K562 (cell line): ENCODE data around the gene CMTM1. TPM values are rescaled to one million over a fixed set of nuclear protein-coding genes. Genes with fewer than 3 reads are reported as not detected.

Experiments
- CTCFL ChIP-seq: IDR thresholded peaks from 2 replicates; pipeline ENCODE4 v1.6.1; 2011; ENCODE audit warnings: borderline replicate concordance, low read depth, mild to moderate bottlenecking, moderate library complexity, low read length; ENCODE audit not compliant: insufficient read depth, poor library complexity, severe bottlenecking
- ETV6 ChIP-seq, 3 experiments: fragments of 150-350 bp in 1 of 3; sonication (generic) in 1 of 3; formaldehyde crosslinking in 1 of 3; IDR thresholded peaks; 2 replicates each; pipeline versions ENCODE4 v1.6.1 to v1.8.0; 2014 to 2022; ENCODE audit warnings: borderline replicate concordance in 2 of 3, low read depth in 2 of 3, antibody characterized with exemption in 1 of 3, low read length in 1 of 3, mild to moderate bottlenecking in 1 of 3, missing genetic modification reagents in 1 of 3
- FOXJ2 ChIP-seq: fragments of 200-800 bp; sonication (Bioruptor generic); IDR thresholded peaks from 2 replicates; pipeline ENCODE4 v1.6.1; 2016; ENCODE audit warnings: missing genetic modification characterization, missing compliant biosample characterization
- MEIS2 ChIP-seq: fragments of 450-650 bp; IDR thresholded peaks from 2 replicates; pipeline ENCODE4 v1.6.1; 2014; ENCODE audit warnings: mild to moderate bottlenecking; ENCODE audit not compliant: partially characterized antibody
- NR3C1 ChIP-seq: sonication (generic); formaldehyde crosslinking; IDR thresholded peaks from 2 replicates; pipeline ENCODE4 v1.8.1; 2022; ENCODE audit warnings: missing genetic modification reagents
- POLR2AphosphoS5 ChIP-seq: IDR thresholded peaks from 2 replicates; pipeline ENCODE4 v1.6.1; 2011; ENCODE audit warnings: mild to moderate bottlenecking, low read depth, low read length, moderate library complexity; ENCODE audit not compliant: control insufficient read depth, insufficient read depth
- PTBP1 ChIP-seq: fragments of 200-400 bp; formaldehyde crosslinking; IDR thresholded peaks from 2 replicates; pipeline ENCODE4 v1.6.1; 2017; ENCODE audit warnings: low read depth, low read length
- SLC30A9 ChIP-seq: fragments of 250-450 bp; sonication (Bioruptor Pico); IDR thresholded peaks from 2 replicates; pipeline ENCODE4 v1.8.0; 2022; ENCODE audit warnings: mild to moderate bottlenecking, moderate library complexity
- XRCC5 ChIP-seq: fragments of 200-400 bp; formaldehyde crosslinking; IDR thresholded peaks from 2 replicates; pipeline ENCODE4 v1.6.1; 2017; ENCODE audit warnings: low read depth, mild to moderate bottlenecking, low read length
- ZNF511 ChIP-seq: sonication (generic); formaldehyde crosslinking; IDR thresholded peaks from 2 replicates; pipeline ENCODE4 v1.8.0; 2022; ENCODE audit warnings: mild to moderate bottlenecking, missing genetic modification reagents
- polyA plus RNA-seq, 8 experiments: library from polyadenylated mRNA; depleted of rRNA in 4 of 8; stranded (reverse) in 5 of 8; unstranded in 3 of 8; fragments of >200 nt; fragmentation: Nextera tagmentation in 2 of 8; fragmentation: Illumina TruSeq in 1 of 8; extraction: Ambion mirVana in 2 of 8; extraction: Trizol in 1 of 8; gene quantifications; 2 replicates each; pipeline versions ENCODE4 v1.2.1 to v1.2.3, GENCODE V29; 2011 to 2014; ENCODE audit warnings: inconsistent platforms in 1 of 8, missing spikeins in 1 of 8
- total RNA-seq, 7 experiments: library from RNA; depleted of rRNA in 6 of 7; stranded (reverse); fragments of >200 nt in 6 of 7; fragmentation: Illumina TruSeq in 2 of 7; extraction: Trizol in 2 of 7; gene quantifications; 2 replicates each; pipeline versions ENCODE4 v1.2.1 to v1.2.3, GENCODE V29; 2011 to 2021; ENCODE audit warnings: low replicate concordance in 1 of 7

Gene CMTM1
- total and polyA plus RNA-seq, 9 of the 15 experiments (the other 6 are each of a cell fraction or from before 2014, with no cell fraction given) = 0.25 to 2.6 (median 1.1) TPM; not detected in 2

GRCh38 chr16:66608241-66609138 lies 42.3 kb downstream of the CMTM1 start (continued):
- TF ChIP-seq CTCFL (peak; percentile 70), PTBP1 (0 out of 2 replicates have a peak, but pooled peaks have one; percentile 51), NR3C1 (no peak), FOXJ2 (no peak), MEIS2 (peak; percentile 38), XRCC5 (peak; percentile 84; the same call in 1 of the 2 replicates), SLC30A9 (CRISPR knock-in tag) (no peak), ZNF511 (CRISPR knock-in tag) (0 out of 2 replicates have a peak, but pooled peaks have one; percentile 24), POLR2AphosphoS5 (0 out of 2 replicates have a peak, but pooled peaks have one; percentile 23), ETV6 (IDR thresholded peaks at IDR 0.05; ENCODE audit: borderline replicate concordance in 1 of 2, low read depth in 2 of 2, low read length in 1 of 2) (no peak), ETV6 (CRISPR knock-in tag; IDR thresholded peaks at IDR 0.05; ENCODE audit: borderline replicate concordance) (peak; percentile 35; the same call in 1 of the 2 replicates)
- TF ChIP-seq, all 486 proteins: peak for 68
